GM19238 (cell line): ENCODE results near the gene PACSIN3.

Experiments
- DNase-seq: peaks from one replicate; pipeline ENCODE4 v3.0.0; 2011; ENCODE audit warnings: low spot score; ENCODE audit not compliant: insufficient read length

Gene PACSIN3

DNA sequence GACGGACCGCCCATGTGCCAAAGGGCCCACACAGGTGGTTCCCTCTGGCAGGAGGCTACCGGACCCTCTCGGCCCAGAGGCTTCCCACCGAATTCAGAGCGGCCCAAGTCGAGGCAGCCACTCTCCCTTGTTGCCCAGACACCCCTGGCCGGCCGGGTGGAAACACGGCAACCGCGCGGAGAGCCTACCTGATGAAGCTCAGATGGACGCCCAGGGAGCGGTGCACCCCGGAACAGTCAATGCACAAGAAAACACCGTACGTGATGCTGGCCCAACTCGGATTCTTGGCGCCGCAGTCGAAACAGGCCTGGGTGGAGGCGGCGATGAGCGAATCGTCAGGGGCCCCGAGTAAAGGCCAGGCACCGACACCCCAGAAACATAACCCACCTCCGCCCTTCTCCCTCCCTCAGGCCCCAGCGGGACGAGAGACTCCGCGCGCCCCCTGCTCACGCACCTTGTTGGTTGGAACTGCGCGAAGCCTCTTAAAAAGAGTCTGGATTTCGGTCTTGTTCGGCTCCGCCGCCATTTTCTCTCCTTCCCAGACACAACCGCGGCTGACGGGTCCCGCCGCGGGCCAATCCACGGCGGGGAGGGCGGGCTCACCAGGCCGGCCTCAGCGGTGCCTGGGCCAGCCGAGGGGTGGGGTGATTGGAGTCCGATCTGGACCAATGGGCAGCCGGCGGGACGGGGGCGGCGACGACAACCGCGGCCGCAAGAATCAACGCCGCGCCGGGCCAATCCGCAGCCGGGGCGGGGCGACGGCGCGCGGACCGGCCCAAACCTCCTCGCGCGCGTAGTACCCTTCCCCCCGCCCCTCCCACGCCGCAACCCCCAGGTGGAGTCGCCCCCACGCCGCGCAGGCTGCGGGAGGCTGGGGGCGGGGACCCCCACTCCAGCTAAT is 9.7 kb downstream of the PACSIN3 start, which contains the start of gene ARFGAP2:
TSS of gene ARFGAP2 (minus strand) at position 552 of the 901 bp plus-strand sequence. CDS start at position 526, 26 bp downstream.
- peak; percentile 100 for DNase-seq

DNA sequence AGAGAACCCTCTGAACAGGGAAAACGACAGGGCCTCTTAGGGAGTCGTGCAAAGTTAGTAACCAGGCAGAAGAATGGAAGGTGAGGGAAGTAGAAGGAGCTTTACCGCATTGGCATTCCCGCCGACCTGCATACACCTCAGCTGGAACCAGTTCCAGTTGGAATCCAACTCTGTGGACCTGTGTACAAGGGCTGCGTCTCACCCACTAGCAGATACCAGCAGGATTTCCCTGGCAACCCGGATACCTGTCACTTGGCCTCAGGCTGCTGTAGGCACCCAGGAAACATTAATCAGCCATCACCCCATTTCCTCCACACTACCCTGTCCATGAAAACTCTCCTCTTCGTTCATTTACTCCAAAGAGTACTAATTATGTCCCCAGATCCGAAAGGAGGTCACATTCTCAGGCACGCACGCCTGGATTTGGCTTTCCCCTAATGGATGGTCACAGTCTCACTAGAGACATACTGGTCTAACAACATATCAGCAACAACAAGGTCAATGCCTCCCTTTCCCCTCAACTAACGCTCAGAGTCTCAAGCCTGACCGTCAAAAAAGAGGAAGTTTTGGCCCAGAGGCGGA is 10.4 kb downstream of the PACSIN3 start:
- no peak for DNase-seq

GRCh38 chr11:47172740-47173336 is 13.4 kb downstream of the PACSIN3 start:
- DNase-seq, result no peak

DNA sequence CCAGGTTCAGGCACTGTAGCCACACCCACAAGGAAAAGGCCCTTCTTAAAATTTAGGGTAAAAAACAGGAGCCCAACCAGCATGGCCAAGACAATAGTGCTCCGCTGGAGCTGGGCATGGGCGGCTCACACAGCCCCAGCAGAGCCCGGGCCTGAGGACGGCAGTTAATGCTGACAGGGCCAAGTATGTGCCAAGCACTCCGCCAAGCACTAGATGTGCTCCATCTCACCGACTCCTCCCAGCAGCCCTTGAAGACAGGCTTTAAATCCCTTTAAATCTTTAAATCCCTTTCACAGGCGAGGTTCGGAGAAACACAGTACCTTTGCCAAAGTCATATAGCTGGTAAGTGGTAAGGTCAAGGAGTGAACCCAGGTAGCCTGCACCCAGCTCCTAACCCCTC is 14.4 kb downstream of the PACSIN3 start:
- no peak for DNase-seq

- DNase-seq, result no peak
Measured at GRCh38 chr11:47171061-47171838, 15.0 kb downstream of the PACSIN3 start.

DNA sequence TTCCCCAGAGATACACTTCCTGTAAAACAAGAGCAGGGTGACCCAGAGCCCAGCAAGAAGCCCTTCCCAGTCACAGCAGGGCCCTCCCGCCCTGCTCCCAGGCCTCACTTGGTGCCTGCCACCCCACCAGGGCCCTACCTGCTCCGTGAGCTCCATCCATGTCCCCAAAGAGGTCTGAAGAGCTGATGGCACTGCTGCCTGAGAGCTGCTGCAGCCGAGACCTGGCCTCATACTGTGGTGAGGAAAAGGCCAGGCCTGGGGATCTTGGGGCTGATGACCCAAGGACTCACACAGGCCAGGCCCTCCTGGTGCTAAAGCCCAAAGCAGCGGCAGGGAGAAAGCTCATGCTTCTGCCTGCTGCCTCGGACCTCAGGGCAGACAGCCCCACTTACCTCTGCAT is 19.9 kb downstream of the PACSIN3 start:
- no peak for DNase-seq

GRCh38 chr11:47165253-47165840 is 20.9 kb downstream of the PACSIN3 start:
- no peak for DNase-seq

GRCh38 chr11:47164321-47164720 is 21.9 kb downstream of the PACSIN3 start:
- DNase-seq, result no peak

GRCh38 chr11:47163898-47164297 is 22.3 kb downstream of the PACSIN3 start:
- no peak for DNase-seq

GRCh38 chr11:47163193-47163592 is 23.0 kb downstream of the PACSIN3 start:
- no peak for DNase-seq

- DNase-seq, result no peak
Measured at GRCh38 chr11:47162426-47162825, 23.8 kb downstream of the PACSIN3 start.

DNA sequence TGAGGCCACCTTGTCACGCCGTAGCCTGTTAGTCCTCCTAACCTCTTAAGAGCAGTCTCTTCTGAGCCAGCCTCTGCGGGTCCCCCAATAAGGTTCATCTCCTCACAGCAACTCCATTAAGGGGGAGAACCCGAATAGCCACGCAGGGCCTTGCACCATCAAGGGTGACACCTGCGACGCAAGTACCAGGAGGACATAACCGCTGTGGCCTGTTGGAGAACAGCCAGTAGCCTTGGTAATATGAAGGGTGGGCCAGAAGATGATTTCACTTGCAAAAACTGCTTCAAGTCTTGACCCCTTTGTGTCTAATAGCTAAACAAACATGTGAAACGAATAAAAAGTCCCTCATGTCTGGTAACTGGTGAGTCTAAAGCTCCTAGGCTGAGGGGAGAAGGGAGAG is 24.3 kb downstream of the PACSIN3 start:
- DNase-seq, result no peak

DNA sequence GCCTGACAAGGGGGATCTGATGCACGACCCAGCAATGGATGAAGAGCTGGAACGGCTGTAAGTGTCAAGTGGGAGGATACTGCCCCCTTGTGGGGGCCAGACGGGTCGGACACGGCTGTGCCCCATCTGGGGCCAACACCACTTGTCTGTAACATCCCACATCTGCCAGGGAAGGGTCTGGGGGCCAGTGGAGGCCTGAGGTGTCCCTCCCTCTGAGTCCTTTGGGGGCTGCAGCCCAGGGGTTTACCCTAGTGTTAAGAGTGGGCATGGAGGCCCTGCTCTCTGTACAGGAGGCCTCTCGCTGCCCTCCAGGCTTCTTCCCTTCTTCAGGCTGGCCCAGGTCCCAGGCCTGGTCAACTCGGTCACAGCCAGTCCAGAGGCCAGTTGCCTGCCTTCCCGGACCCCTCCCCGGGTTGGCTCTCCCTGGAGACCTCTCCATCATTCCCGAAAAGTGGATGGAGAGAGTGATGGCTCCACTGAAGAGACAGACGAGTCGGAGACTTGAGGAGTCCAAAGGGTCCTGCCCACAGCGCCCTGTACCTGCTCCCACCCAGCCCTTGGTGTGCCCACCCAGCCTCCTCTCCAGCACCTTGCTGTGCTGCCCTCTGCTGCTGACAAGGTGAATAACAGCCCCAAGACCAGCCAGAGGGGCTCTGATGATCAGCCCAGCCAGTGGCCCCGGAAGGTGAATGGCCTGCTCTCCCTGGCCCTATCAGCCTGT is 24.9 kb downstream of the PACSIN3 start:
- peak; percentile 78 for DNase-seq

- DNase-seq, result no peak
Measured at GRCh38 chr11:47160753-47161133, 25.5 kb downstream of the PACSIN3 start.

DNA sequence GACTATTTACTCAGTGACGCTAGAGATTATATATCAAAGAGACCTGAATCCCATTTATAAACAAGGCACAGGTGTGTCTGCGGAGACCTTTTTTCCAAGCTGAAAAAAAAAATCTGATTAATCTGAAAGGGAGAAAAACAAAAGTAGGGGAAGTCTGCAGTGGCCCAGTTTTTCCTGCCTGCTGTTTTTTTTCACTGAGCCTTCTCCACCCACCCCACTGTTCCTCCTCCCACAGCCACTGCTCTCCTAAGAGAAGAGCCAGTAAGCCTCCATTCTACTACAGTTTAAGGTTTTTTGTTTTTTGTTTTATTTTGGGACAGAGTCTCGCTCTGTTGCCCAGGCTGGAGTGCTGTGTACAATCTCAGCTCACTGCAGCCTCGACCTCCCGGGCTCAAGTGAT is 28.0 kb downstream of the PACSIN3 start:
- DNase-seq, result no peak

DNA sequence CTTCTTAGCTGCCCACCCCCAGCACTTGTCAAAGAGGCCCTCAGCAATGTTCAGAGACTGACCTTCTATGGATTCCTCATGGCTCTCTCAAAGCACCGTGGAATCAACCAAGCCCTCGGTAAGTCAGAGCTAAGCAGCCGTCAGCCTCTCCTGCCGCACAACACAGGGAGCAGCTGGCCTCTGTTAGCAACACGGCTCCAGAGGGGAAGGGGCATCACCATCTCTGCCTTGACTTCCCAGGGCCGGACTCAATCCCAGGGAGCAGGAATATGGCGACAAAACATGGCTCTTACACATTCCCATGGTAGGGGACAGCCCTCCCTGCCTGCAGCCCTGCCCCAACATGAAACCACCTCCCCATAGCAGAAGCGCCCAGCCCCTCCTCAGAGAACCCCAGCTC is 28.4 kb downstream of the PACSIN3 start:
- DNase-seq, result no peak

DNA sequence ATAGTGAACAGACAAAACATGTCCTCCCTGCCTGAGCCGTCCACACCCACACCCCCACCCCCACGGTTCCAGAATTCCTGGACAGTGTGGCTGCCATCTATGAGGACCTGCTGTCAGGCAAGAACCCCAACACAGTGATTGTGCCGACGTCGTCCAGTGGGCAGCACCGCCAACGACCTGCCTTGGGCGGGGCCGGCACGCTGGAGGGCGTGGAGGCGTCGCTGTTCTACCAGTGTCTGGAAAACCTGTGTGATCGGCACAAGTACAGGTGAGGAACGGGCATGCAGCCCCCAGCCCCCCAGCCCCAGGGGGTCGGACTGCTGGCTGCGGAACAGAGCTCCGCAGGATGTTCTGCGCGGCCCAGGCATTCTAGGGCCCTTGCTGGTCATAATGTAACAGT is 29.3 kb downstream of the PACSIN3 start:
- DNase-seq, result no peak

DNA sequence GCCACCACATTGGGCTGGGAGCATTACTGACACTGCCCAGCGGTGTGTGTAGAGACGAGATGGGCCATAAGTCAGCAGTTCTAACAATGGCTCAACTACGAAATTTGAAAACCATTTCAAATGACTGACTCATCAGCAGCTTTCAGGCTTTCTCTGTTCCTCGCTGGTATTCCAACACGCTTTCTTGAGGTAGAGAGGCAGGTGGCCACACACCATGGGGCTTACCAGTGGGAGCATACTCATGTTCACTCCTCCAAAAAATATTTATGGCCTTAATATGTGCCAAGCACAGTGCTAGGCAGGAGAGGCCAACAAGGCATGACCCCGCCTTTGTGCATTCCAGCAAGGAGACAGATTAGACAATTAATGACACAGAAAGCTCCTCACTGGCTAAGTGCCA is 29.9 kb downstream of the PACSIN3 start:
- no peak for DNase-seq

DNA sequence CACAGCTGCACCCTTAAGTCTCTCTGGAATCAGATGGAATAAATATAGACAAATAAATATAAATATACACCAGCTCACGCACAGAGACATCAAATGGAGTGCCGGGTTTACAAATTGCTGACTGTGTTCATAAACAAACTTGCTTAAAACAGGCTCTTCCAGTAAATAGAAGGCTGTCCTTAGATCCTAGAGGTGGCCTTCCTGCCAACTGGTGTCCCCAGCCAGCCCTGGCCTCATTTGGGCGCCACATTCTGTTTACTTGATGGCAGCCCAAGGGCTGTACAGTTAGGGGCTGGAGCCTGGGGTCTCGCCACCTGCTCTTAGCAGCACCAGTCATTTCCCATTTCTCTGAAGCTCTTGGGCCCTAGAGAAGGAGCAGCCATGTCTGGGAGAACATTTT is 30.4 kb downstream of the PACSIN3 start:
- DNase-seq, result no peak
